OCI-LY7 (cell line): ENCODE data around the gene ANKS1B. TPM values are rescaled to one million over a fixed set of nuclear protein-coding genes. Genes with fewer than 3 reads are reported as not detected.

Experiments used
- BruUV-seq: library from RNA; stranded (reverse); fragments of 400-500 nt; replicated peaks from 2 replicates; lab custom pipeline; 2021; lab: Mats Ljungman, UMichigan
- CTCF ChIA-PET: fragments of 300-600 bp; sonication (Branson Sonifier 250); formaldehyde crosslinking; loops from one replicate; lab custom pipeline; 2022; ENCODE audit warnings: antibody characterized with exemption; ENCODE audit not compliant: unreplicated experiment; lab: Charles Lee
- POLR2A ChIA-PET: fragments of 300-600 bp; sonication (Branson Sonifier 250); formaldehyde crosslinking; loops from one replicate; lab custom pipeline; 2022; ENCODE audit warnings: antibody characterized with exemption; lab: Charles Lee
- DNase-seq: peaks from one replicate; pipeline ENCODE4 v3.0.0-alpha.2; 2015; ENCODE audit warnings: low spot score
- H2AFZ ChIP-seq: fragments of 200-600 bp; sonication (generic), shearing (Covaris generic); 2 replicates; pipeline ENCODE4 v1.6.1; 2014; ENCODE audit warnings: mild to moderate bottlenecking, antibody characterized with exemption, low read length, moderate library complexity
- H3K27ac ChIP-seq: fragments of 200-600 bp; sonication (generic); 2 replicates; pipeline ENCODE4 v1.5.1; 2014; ENCODE audit warnings: mixed run types, low read depth, mild to moderate bottlenecking, moderate library complexity, low read length, inconsistent platforms; ENCODE audit not compliant: poor library complexity, severe bottlenecking
- H3K36me3 ChIP-seq: fragments of 200-600 bp; sonication (generic); 2 replicates; pipeline ENCODE4 v1.6.1; 2014; ENCODE audit warnings: mild to moderate bottlenecking, antibody characterized with exemption, low read length, moderate library complexity, mixed read lengths; ENCODE audit not compliant: insufficient read depth
- H3K4me1 ChIP-seq: fragments of 200-600 bp; sonication (generic); 2 replicates; pipeline ENCODE4 v1.5.1; 2014; ENCODE audit warnings: mild to moderate bottlenecking, low read length; ENCODE audit not compliant: insufficient read depth, poor library complexity, severe bottlenecking
- H3K4me2 ChIP-seq: fragments of 200-600 bp; sonication (generic); 2 replicates; pipeline ENCODE4 v1.6.1; 2014; ENCODE audit warnings: mild to moderate bottlenecking, low read length
- H3K4me3 ChIP-seq: fragments of 200-600 bp; sonication (generic); 2 replicates; pipeline ENCODE4 v1.5.1; 2014; ENCODE audit warnings: mild to moderate bottlenecking, low read depth, low read length; ENCODE audit not compliant: poor library complexity, severe bottlenecking
- H3K79me2 ChIP-seq: fragments of 200-600 bp; sonication (generic); 2 replicates; pipeline ENCODE4 v1.6.1; 2016; ENCODE audit warnings: low read depth, mild to moderate bottlenecking, low read length, moderate library complexity, mixed read lengths; ENCODE audit not compliant: insufficient read depth
- H3K9me2 ChIP-seq: fragments of 200-600 bp; sonication (generic); 2 replicates; pipeline ENCODE4 v1.6.1; 2016; ENCODE audit warnings: mild to moderate bottlenecking, low read length, mixed read lengths; ENCODE audit not compliant: insufficient read depth
- H3K9me3 ChIP-seq: fragments of 200-600 bp; sonication (generic); 2 replicates; pipeline ENCODE4 v1.6.1; 2014; ENCODE audit warnings: mild to moderate bottlenecking, mixed run types, low read length, mixed read lengths
- H4K20me1 ChIP-seq: fragments of 200-600 bp; sonication (generic); 2 replicates; pipeline ENCODE4 v1.6.1; 2014; ENCODE audit warnings: mild to moderate bottlenecking, antibody characterized with exemption, low read length, moderate library complexity, mixed read lengths; ENCODE audit not compliant: insufficient read depth
- CTCF ChIP-seq: fragments of 200-600 bp; sonication (generic); conservative IDR thresholded peaks from 2 replicates; pipeline ENCODE4 v1.5.1; 2014; ENCODE audit warnings: mild to moderate bottlenecking, antibody characterized with exemption, low read length, moderate library complexity, mixed read lengths
- EZH2phosphoT487 ChIP-seq: fragments of 200-600 bp; sonication (generic); IDR thresholded peaks from 2 replicates; pipeline ENCODE4 v1.6.1; 2018; ENCODE audit warnings: low read depth, borderline replicate concordance, mild to moderate bottlenecking, mixed run types, antibody characterized with exemption, low read length, moderate library complexity, mixed read lengths
- intact Hi-C: fragments of 100-400 bp; cut with micrococcal nuclease; formaldehyde crosslinking; loops from one replicate; pipeline ENCODE4 v1.10.0; 2022; ENCODE audit not compliant: unreplicated experiment
- total RNA-seq, 2 experiments: library from RNA; depleted of rRNA in 1 of 2; stranded (reverse); fragments of >200 nt in 1 of 2; shearing (Covaris generic) in 1 of 2; gene quantifications; 2 replicates each; pipeline ENCODE4 v1.2.3, GENCODE V29; 2014 to 2022

Gene ANKS1B
- total RNA-seq, 2 experiments from 2014 or later: 2.9 to 6.0 TPM

- H3K4me3 ChIP-seq: no peak overlapping the region
- no peak overlapping the region for H3K27ac ChIP-seq
- H3K4me2 ChIP-seq: no peak overlapping the region
- no peak overlapping the region for H2AFZ ChIP-seq
- CTCF ChIA-PET: no interaction called here
- H3K79me2 ChIP-seq: no peaks in the 10 kb centered on the region
- no TSS peak for BruUV-seq
- H3K4me1 ChIP-seq: no peaks in the 10 kb centered on the region
- intact Hi-C loops: no loop called here
- no peaks in the 10 kb centered on the region for H3K9me3 ChIP-seq
- TF ChIP-seq EZH2phosphoT487 (no peak), CTCF (no peak)
- POLR2A ChIA-PET: interaction anchor here (0.7 to 1.1 kb wide), 2 partner anchors 11 to 383 kb away, joined by 3 read pairs; no protein-coding TSS in a partner anchor
- DNase-seq: no peak
- H4K20me1 ChIP-seq: no peaks in the 10 kb centered on the region
- no peaks in the 10 kb centered on the region for H3K9me2 ChIP-seq
- H3K36me3 ChIP-seq: no peaks in the 10 kb centered on the region
Observed at GRCh38 chr12:98770230-98770629, 1214.5 kb downstream of the ANKS1B start.

- no peak for DNase-seq
- Histone ChIP-seq H3K9me2 (no peaks in the 10 kb centered on the region), H3K4me2 (no peak overlapping the region), H3K4me1 (no peaks in the 10 kb centered on the region), H3K36me3 (no peaks in the 10 kb centered on the region), H2AFZ (no peak overlapping the region), H3K27ac (no peak overlapping the region), H3K4me3 (no peak overlapping the region), H3K79me2 (no peaks in the 10 kb centered on the region), H3K9me3 (no peaks in the 10 kb centered on the region), H4K20me1 (no peaks in the 10 kb centered on the region)
- CTCF ChIA-PET: no interaction called here
- TF ChIP-seq EZH2phosphoT487 (no peak), CTCF (no peak)
- POLR2A ChIA-PET: interaction anchor here (0.6 to 0.8 kb wide), 5 partner anchors 11 to 1035 kb away, joined by 3 to 5 read pairs (median 3); no protein-coding TSS in a partner anchor
- intact Hi-C loops: no loop called here
- BruUV-seq: no TSS peak
Observed at GRCh38 chr12:98769068-98769467, 1215.7 kb downstream of the ANKS1B start.

DNA sequence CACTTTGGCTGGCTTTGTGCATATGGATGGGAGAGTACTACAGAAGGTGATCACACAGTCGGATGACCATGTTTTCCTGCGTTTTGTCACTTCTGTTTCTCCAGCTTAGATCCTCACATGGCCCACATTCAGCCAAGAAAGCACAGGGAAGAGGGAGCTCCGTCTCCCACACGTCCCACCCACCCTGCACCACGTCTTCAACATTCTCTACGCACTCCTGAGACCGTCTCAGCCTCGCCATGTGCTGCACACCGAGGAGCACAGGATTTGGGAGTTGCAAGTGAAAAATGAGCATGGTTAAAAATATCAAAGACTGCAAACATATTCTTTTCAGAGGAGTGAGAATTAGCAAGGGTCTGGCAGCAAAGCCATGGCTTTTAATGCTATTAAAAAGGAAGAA is 1217.5 kb downstream of the ANKS1B start:
- H3K4me2 ChIP-seq: no peak overlapping the region
- TF ChIP-seq EZH2phosphoT487 (no peak), CTCF (no peak)
- POLR2A ChIA-PET: interaction anchor here (0.5 to 0.6 kb wide), 2 partner anchors 180 to 1489 kb away, joined by 4 to 6 read pairs; no protein-coding TSS in a partner anchor

More for the DNA sequence above, 1217.5 kb downstream of the ANKS1B start:
- Histone ChIP-seq H3K27ac (no peak overlapping the region), H3K4me3 (no peak overlapping the region), H3K79me2 (no peaks in the 10 kb centered on the region), H4K20me1 (no peaks in the 10 kb centered on the region), H3K36me3 (no peaks in the 10 kb centered on the region), H3K4me1 (no peaks in the 10 kb centered on the region), H3K9me3 (no peaks in the 10 kb centered on the region), H2AFZ (no peak overlapping the region), H3K9me2 (no peaks in the 10 kb centered on the region)
- intact Hi-C loops: no loop called here
- no peak for DNase-seq
- no TSS peak for BruUV-seq
- CTCF ChIA-PET: no interaction called here
